Activated B cell treated with CpG ODN at 0.5 μM for 24 hours (primary cell): ENCODE results near the gene MAPK13. TPM values are rescaled to one million over a fixed set of nuclear protein-coding genes. Genes with fewer than 3 reads are reported as not detected.

Source experiments
- ATAC-seq: fragments of 200-7000 bp; cut with Tn5 transposase; one replicate; pipeline ENCODE4 v1.10.0; 2021; ENCODE audit warnings: low read depth, mild to moderate bottlenecking, moderate library complexity
- CTCF ChIA-PET: fragments of 350-600 bp; sonication (Branson Sonifier 250); formaldehyde crosslinking; loops from one replicate; lab custom pipeline; 2021; ENCODE audit warnings: antibody characterized with exemption; lab: Charles Lee
- POLR2A ChIA-PET: fragments of 350-600 bp; sonication (Branson Sonifier 250); formaldehyde crosslinking; loops from one replicate; lab custom pipeline; 2021; ENCODE audit warnings: antibody characterized with exemption; lab: Charles Lee
- DNase-seq: peaks from one replicate; pipeline ENCODE4 v3.0.0; 2022
- H3K27ac Mint-ChIP-seq: one replicate; pipeline ENCODE4 v1.8.0; 2020; ENCODE audit warnings: mixed read lengths
- H3K27me3 Mint-ChIP-seq: one replicate; pipeline ENCODE4 v1.8.0; 2021; ENCODE audit warnings: mixed read lengths
- H3K36me3 Mint-ChIP-seq: one replicate; pipeline ENCODE4 v1.8.0; 2021; ENCODE audit warnings: low read depth, mixed read lengths
- H3K4me1 Mint-ChIP-seq: one replicate; pipeline ENCODE4 v1.8.0; 2021; ENCODE audit warnings: mixed read lengths
- H3K4me3 Mint-ChIP-seq: one replicate; pipeline ENCODE4 v1.8.0; 2020; ENCODE audit warnings: mild to moderate bottlenecking, mixed read lengths
- H3K9me3 Mint-ChIP-seq: one replicate; pipeline ENCODE4 v1.8.0; 2020; ENCODE audit warnings: mixed read lengths
- CTCF ChIP-seq: fragments of 200-600 bp; IDR thresholded peaks from one replicate; pipeline ENCODE4 v1.8.0; 2022; ENCODE audit warnings: antibody characterized with exemption, mild to moderate bottlenecking
- intact Hi-C: fragments of 100-400 bp; cut with micrococcal nuclease; formaldehyde crosslinking; loops from one replicate; pipeline ENCODE4 v1.15.1; 2024
- total RNA-seq: library from RNA; stranded (reverse); gene quantifications from 2 replicates; pipeline ENCODE4 v1.2.3, GENCODE V29; 2022

Gene MAPK13
- total RNA-seq, 1 donor from 2014 or later = 22.7 TPM

- H3K4me1 Mint-ChIP-seq = peaks cover 98% of the 10 kb centered on the region
- peak overlapping the region; percentile 32 for H3K4me3 Mint-ChIP-seq
- DNase-seq (no peak), ATAC-seq (no peak)
- no peaks in the 10 kb centered on the region for H3K36me3 Mint-ChIP-seq
- H3K9me3 Mint-ChIP-seq = no peaks in the 10 kb centered on the region
- peak overlapping the region; percentile 97 for H3K27ac Mint-ChIP-seq
- CTCF ChIA-PET = interaction anchor here (1.1 to 1.7 kb wide), 3 partner anchors 13 to 23 kb away, joined by 3 to 6 read pairs (median 4); no protein-coding TSS in a partner anchor
- POLR2A ChIA-PET = interaction anchor here (1.2 to 1.3 kb wide), 2 partner anchors 10 to 79 kb away, joined by 3 read pairs; no protein-coding TSS in a partner anchor
- no peak for TF ChIP-seq CTCF
- H3K27me3 Mint-ChIP-seq = no peaks in the 10 kb centered on the region
- intact Hi-C loops = loop anchor here (2.0 kb wide), 1 partner anchor 13 kb away; the partner anchor contains the start of gene MAPK13
Measured at GRCh38 chr6:36117658-36118549, 12.4 kb upstream of the MAPK13 start.

- no peak for TF ChIP-seq CTCF
- ChIA-PET CTCF (interaction anchor here (1.1 to 1.7 kb wide), 3 partner anchors 14 to 24 kb away, joined by 3 to 6 read pairs (median 4); no protein-coding TSS in a partner anchor), POLR2A (interaction anchor here (0.6 to 1.3 kb wide), 4 partner anchors 9 to 1380 kb away, joined by 3 to 6 read pairs (median 4); no protein-coding TSS in a partner anchor)
- H3K36me3 Mint-ChIP-seq = no peaks in the 10 kb centered on the region
- H3K9me3 Mint-ChIP-seq = no peaks in the 10 kb centered on the region
- ATAC-seq (peak; percentile 58), DNase-seq (no peak)
- peak overlapping the region; percentile 97 for H3K27ac Mint-ChIP-seq
- peaks cover 99% of the 10 kb centered on the region for H3K4me1 Mint-ChIP-seq
- peak overlapping the region; percentile 32 for H3K4me3 Mint-ChIP-seq
- intact Hi-C loops = no loop called here
- no peaks in the 10 kb centered on the region for H3K27me3 Mint-ChIP-seq
Measured at GRCh38 chr6:36118550-36119107, 11.7 kb upstream of the MAPK13 start.

- Mint-ChIP-seq H3K4me3 (peak overlapping the region; percentile 7), H3K27ac (peak overlapping the region; percentile 97), H3K4me1 (peaks cover 99% of the 10 kb centered on the region), H3K36me3 (no peaks in the 10 kb centered on the region), H3K27me3 (no peaks in the 10 kb centered on the region), H3K9me3 (no peaks in the 10 kb centered on the region)
- DNase-seq (no peak), ATAC-seq (no peak)
- no peak for TF ChIP-seq CTCF
- POLR2A ChIA-PET = interaction anchor here (0.6 to 3.0 kb wide), 5 partner anchors 10 to 1379 kb away, joined by 3 to 46 read pairs (median 4); partner anchors contain the start of gene MAPK13
- intact Hi-C loops = no loop called here
- CTCF ChIA-PET = interaction anchor here (0.6 to 1.7 kb wide), 4 partner anchors 14 to 24 kb away, joined by 3 to 6 read pairs (median 4); no protein-coding TSS in a partner anchor
Measured at GRCh38 chr6:36119209-36119608, 11.1 kb upstream of the MAPK13 start.

GRCh38 chr6:36120018-36120417 lies 10.3 kb upstream of the MAPK13 start:
- intact Hi-C loops = loop anchor here (1.0 to 2.0 kb wide), 2 partner anchors 11 to 183 kb away; no protein-coding TSS in a partner anchor
- Mint-ChIP-seq H3K27me3 (no peaks in the 10 kb centered on the region), H3K4me1 (peaks cover 97% of the 10 kb centered on the region), H3K27ac (peak overlapping the region; percentile 97), H3K9me3 (no peaks in the 10 kb centered on the region), H3K4me3 (peak overlapping the region; percentile 80), H3K36me3 (no peaks in the 10 kb centered on the region)
- ATAC-seq = peak; percentile 3
- DNase-seq = no peak
- ChIA-PET POLR2A (interaction anchor here (0.7 to 3.0 kb wide), 10 partner anchors 8 to 239 kb away, joined by 3 to 46 read pairs (median 7); partner anchors contain the start of genes BRPF3, MAPK13 and MAPK14), CTCF (interaction anchor here (0.6 to 2.8 kb wide), 5 partner anchors 10 to 92 kb away, joined by 3 to 24 read pairs (median 7); partner anchors contain the start of gene MAPK14)
- no peak for TF ChIP-seq CTCF
